Mesendoderm (in vitro differentiated cells): ENCODE results near the gene ADAM33.

ENCODE experiments used
- DNase-seq: peaks from one replicate; pipeline ENCODE4 v3.0.0; 2013
- H2AK5ac ChIP-seq: 2 replicates; pipeline ENCODE4 v1.6.1; 2013; ENCODE audit warnings: low read length, inconsistent platforms
- H2BK120ac ChIP-seq: 2 replicates; pipeline ENCODE4 v1.6.1; 2013; ENCODE audit warnings: low read depth, mild to moderate bottlenecking, low read length, moderate library complexity, mixed read lengths
- H2BK15ac ChIP-seq: replicated peaks from 2 replicates; pipeline ENCODE4 v1.6.1; 2013; ENCODE audit warnings: low read depth, mild to moderate bottlenecking, moderate library complexity
- H2BK5ac ChIP-seq: 2 replicates; pipeline ENCODE4 v1.6.1; 2013; ENCODE audit warnings: low read length, inconsistent platforms
- H3K18ac ChIP-seq: 2 replicates; pipeline ENCODE4 v1.6.1; 2013; ENCODE audit warnings: mild to moderate bottlenecking, low read length, mixed read lengths
- H3K23ac ChIP-seq: one replicate; pipeline ENCODE4 v1.6.1; 2013; ENCODE audit warnings: low read length
- H3K27ac ChIP-seq: 2 replicates; pipeline ENCODE4 v1.5.1; 2013; ENCODE audit warnings: low read depth, mild to moderate bottlenecking, inconsistent platforms, low read length, moderate library complexity
- H3K27me3 ChIP-seq: 2 replicates; pipeline ENCODE4 v1.6.1; 2013; ENCODE audit warnings: low read length, control low read depth, mild to moderate bottlenecking, inconsistent platforms; ENCODE audit not compliant: insufficient read depth, poor library complexity
- H3K36me3 ChIP-seq: 2 replicates; pipeline ENCODE4 v1.6.1; 2013; ENCODE audit warnings: low read length, inconsistent platforms; ENCODE audit not compliant: control insufficient read depth, insufficient read depth
- H3K4ac ChIP-seq: one replicate; pipeline ENCODE4 v1.6.1; 2013; ENCODE audit warnings: low read depth, mild to moderate bottlenecking, low read length, moderate library complexity
- H3K4me1 ChIP-seq: 2 replicates; pipeline ENCODE4 v1.6.1; 2013; ENCODE audit warnings: low read depth, low read length, inconsistent platforms; ENCODE audit not compliant: control insufficient read depth
- H3K4me2 ChIP-seq: 2 replicates; pipeline ENCODE4 v1.6.1; 2013; ENCODE audit warnings: low read length
- H3K4me3 ChIP-seq: 2 replicates; pipeline ENCODE4 v1.5.1; 2013; ENCODE audit warnings: mild to moderate bottlenecking, low read length
- H3K56ac ChIP-seq: one replicate; pipeline ENCODE4 v1.6.1; 2013; ENCODE audit warnings: low read length
- H3K79me1 ChIP-seq: 2 replicates; pipeline ENCODE4 v1.6.1; 2013; ENCODE audit warnings: low read length, inconsistent platforms
- H3K79me2 ChIP-seq: 2 replicates; pipeline ENCODE4 v1.6.1; 2013; ENCODE audit warnings: mild to moderate bottlenecking, low read length; ENCODE audit not compliant: control insufficient read depth, insufficient read depth
- H3K9ac ChIP-seq: 2 replicates; pipeline ENCODE4 v1.6.1; 2013; ENCODE audit warnings: low read length, inconsistent platforms
- H4K5ac ChIP-seq: one replicate; pipeline ENCODE4 v1.6.1; 2013; ENCODE audit warnings: low read length
- H4K8ac ChIP-seq: one replicate; pipeline ENCODE4 v1.6.1; 2013; ENCODE audit warnings: low read depth, mild to moderate bottlenecking, control low read depth, low read length, moderate library complexity
- WGBS: extraction: QIAGEN DNeasy Blood & Tissue Kit; methylation state at CpG from one replicate; pipeline ENCODE4 v1.1.7; 2013; ENCODE audit warnings: low lambda C conversion rate, missing lambda C conversion rate; ENCODE audit not compliant: insufficient coverage; ENCODE audit errors: extremely low coverage; 5-methylcytosine and 5-hydroxymethylcytosine counted together

ADAM33 gene

GRCh38 chr20:3670945-3671344, 10.9 kb downstream of the ADAM33 start:
- Histone ChIP-seq H4K5ac (no peak overlapping the region), H3K27ac (no peak overlapping the region), H3K36me3 (no peaks in the 10 kb centered on the region), H3K4ac (no peak overlapping the region), H2BK120ac (no peak overlapping the region), H3K4me1 (no peaks in the 10 kb centered on the region), H3K56ac (no peak overlapping the region), H3K18ac (no peak overlapping the region), H3K9ac (no peak overlapping the region), H3K4me3 (no peak overlapping the region), H3K79me1 (no peaks in the 10 kb centered on the region), H4K8ac (no peak overlapping the region), H3K27me3 (peaks cover 2% of the 10 kb centered on the region), H3K23ac (no peak overlapping the region), H3K4me2 (no peak overlapping the region), H3K79me2 (no peaks in the 10 kb centered on the region), H2BK15ac (no peak overlapping the region), H2AK5ac (no peak overlapping the region), H2BK5ac (no peak overlapping the region)
- WGBS: no CpG with 5 or more reads among the region's 10 CpGs
- DNase-seq: no peak

GRCh38 chr20:3670511-3670910, 11.3 kb downstream of the ADAM33 start:
- DNase-seq: no peak

GRCh38 chr20:3669710-3670367, 12.0 kb downstream of the ADAM33 start:
- Histone ChIP-seq H2BK120ac (no peak overlapping the region), H3K79me2 (no peaks in the 10 kb centered on the region), H3K23ac (no peak overlapping the region), H3K56ac (no peak overlapping the region), H3K18ac (no peak overlapping the region), H2BK5ac (no peak overlapping the region), H3K4me3 (no peak overlapping the region), H3K4ac (no peak overlapping the region), H4K5ac (no peak overlapping the region), H3K79me1 (no peaks in the 10 kb centered on the region), H3K4me1 (no peaks in the 10 kb centered on the region), H4K8ac (no peak overlapping the region), H3K27me3 (peaks cover 2% of the 10 kb centered on the region), H3K27ac (no peak overlapping the region), H3K4me2 (no peak overlapping the region), H3K36me3 (no peaks in the 10 kb centered on the region), H3K9ac (no peak overlapping the region), H2AK5ac (no peak overlapping the region), H2BK15ac (no peak overlapping the region)
- no CpG with 5 or more reads among the region's 13 CpGs for WGBS
- no peak for DNase-seq

More at GRCh38 chr20:3670511-3670910, 11.3 kb downstream of the ADAM33 start:
- H4K8ac ChIP-seq: no peak overlapping the region
- no CpG with 5 or more reads among the region's 6 CpGs for WGBS
- H3K27ac ChIP-seq: no peak overlapping the region
- no peak overlapping the region for H2BK5ac ChIP-seq
- no peak overlapping the region for H4K5ac ChIP-seq
- H3K4ac ChIP-seq: no peak overlapping the region
- no peak overlapping the region for H2AK5ac ChIP-seq
- no peaks in the 10 kb centered on the region for H3K79me2 ChIP-seq
- no peaks in the 10 kb centered on the region for H3K79me1 ChIP-seq
- no peak overlapping the region for H3K9ac ChIP-seq
- no peak overlapping the region for H2BK120ac ChIP-seq
- H3K18ac ChIP-seq: no peak overlapping the region
- no peak overlapping the region for H3K23ac ChIP-seq
- no peak overlapping the region for H3K4me3 ChIP-seq
- H3K4me2 ChIP-seq: no peak overlapping the region
- H3K4me1 ChIP-seq: no peaks in the 10 kb centered on the region
- no peak overlapping the region for H2BK15ac ChIP-seq
- no peaks in the 10 kb centered on the region for H3K36me3 ChIP-seq
- no peak overlapping the region for H3K56ac ChIP-seq
- H3K27me3 ChIP-seq: peaks cover 2% of the 10 kb centered on the region

- no peak overlapping the region for H3K4ac ChIP-seq
- H2BK120ac ChIP-seq: no peak overlapping the region
- H2BK15ac ChIP-seq: no peak overlapping the region
- H4K5ac ChIP-seq: no peak overlapping the region
- H3K18ac ChIP-seq: no peak overlapping the region
- H3K9ac ChIP-seq: no peak overlapping the region
- no peak overlapping the region for H3K4me2 ChIP-seq
- H3K27ac ChIP-seq: no peak overlapping the region
- H3K23ac ChIP-seq: no peak overlapping the region
- H3K79me1 ChIP-seq: no peaks in the 10 kb centered on the region
- no peaks in the 10 kb centered on the region for H3K36me3 ChIP-seq
- H2BK5ac ChIP-seq: no peak overlapping the region
- no peak for DNase-seq
- H3K4me1 ChIP-seq: no peaks in the 10 kb centered on the region
- no peak overlapping the region for H3K56ac ChIP-seq
- H2AK5ac ChIP-seq: no peak overlapping the region
- no CpG with 5 or more reads among the region's 8 CpGs for WGBS
- no peaks in the 10 kb centered on the region for H3K79me2 ChIP-seq
- no peaks in the 10 kb centered on the region for H3K27me3 ChIP-seq
- no peak overlapping the region for H3K4me3 ChIP-seq
- no peak overlapping the region for H4K8ac ChIP-seq
These were observed 14.3 kb downstream of the ADAM33 start for GRCh38 chr20:3667434-3668037.

- H3K4me1 ChIP-seq: no peaks in the 10 kb centered on the region
- H3K27ac ChIP-seq: no peak overlapping the region
- no peaks in the 10 kb centered on the region for H3K36me3 ChIP-seq
- H2BK15ac ChIP-seq: no peak overlapping the region
- H4K5ac ChIP-seq: no peak overlapping the region
- no peaks in the 10 kb centered on the region for H3K79me1 ChIP-seq
- H3K27me3 ChIP-seq: no peaks in the 10 kb centered on the region
- no peak overlapping the region for H3K4me3 ChIP-seq
- H3K56ac ChIP-seq: no peak overlapping the region
- no peak overlapping the region for H3K9ac ChIP-seq
- DNase-seq: no peak
- H3K79me2 ChIP-seq: no peaks in the 10 kb centered on the region
- no peak overlapping the region for H3K18ac ChIP-seq
- H4K8ac ChIP-seq: no peak overlapping the region
- H3K4me2 ChIP-seq: no peak overlapping the region
- H3K4ac ChIP-seq: no peak overlapping the region
- no peak overlapping the region for H2BK5ac ChIP-seq
- no peak overlapping the region for H3K23ac ChIP-seq
- no peak overlapping the region for H2AK5ac ChIP-seq
- no peak overlapping the region for H2BK120ac ChIP-seq
- WGBS: no CpG with 5 or more reads among the region's 2 CpGs
These were observed 18.0 kb downstream of the ADAM33 start for GRCh38 chr20:3663858-3664257.
